Activated CD4-positive, alpha-beta T cell treated with anti-CD3 and anti-CD28 coated beads, Interleukin-2, amount 10 ng/mL, durations not matched to agents 24 days and 14 days (primary cell): ENCODE measurements around the gene METRNL. TPM values are rescaled to one million over a fixed set of nuclear protein-coding genes. Genes with fewer than 3 reads are reported as not detected.
"Not testable (repeated sequence)": the region's sequence is repeated elsewhere in the genome, so short reads cannot be mapped to it uniquely, and the experiment has no call there.

Source experiments
- DNase-seq: peaks from one replicate; pipeline ENCODE4 v3.0.0; 2022
- H3K27ac Mint-ChIP-seq: one replicate; pipeline ENCODE4 v1.8.0; 2022; ENCODE audit warnings: mild to moderate bottlenecking, mixed read lengths
- H3K27me3 Mint-ChIP-seq: one replicate; pipeline ENCODE4 v1.8.0; 2022; ENCODE audit warnings: mixed read lengths
- H3K36me3 Mint-ChIP-seq: one replicate; pipeline ENCODE4 v1.8.0; 2022; ENCODE audit warnings: low read depth, mild to moderate bottlenecking, mixed read lengths
- H3K4me1 Mint-ChIP-seq: one replicate; pipeline ENCODE4 v1.8.0; 2021; ENCODE audit warnings: mixed read lengths
- H3K4me3 Mint-ChIP-seq: one replicate; pipeline ENCODE4 v1.8.0; 2022; ENCODE audit warnings: mild to moderate bottlenecking, moderate library complexity, mixed read lengths
- H3K9me3 Mint-ChIP-seq: one replicate; pipeline ENCODE4 v1.8.0; 2021; ENCODE audit warnings: mixed read lengths
- intact Hi-C: fragments of 100-400 bp; cut with micrococcal nuclease; formaldehyde crosslinking; loops from one replicate; pipeline ENCODE4 v1.15.1; 2023
- total RNA-seq: library from RNA; stranded (reverse); gene quantifications from 2 replicates; pipeline ENCODE4 v1.2.3, GENCODE V29; 2022

METRNL gene
- total RNA-seq, 1 donor from 2014 or later: 19.6 TPM

DNA sequence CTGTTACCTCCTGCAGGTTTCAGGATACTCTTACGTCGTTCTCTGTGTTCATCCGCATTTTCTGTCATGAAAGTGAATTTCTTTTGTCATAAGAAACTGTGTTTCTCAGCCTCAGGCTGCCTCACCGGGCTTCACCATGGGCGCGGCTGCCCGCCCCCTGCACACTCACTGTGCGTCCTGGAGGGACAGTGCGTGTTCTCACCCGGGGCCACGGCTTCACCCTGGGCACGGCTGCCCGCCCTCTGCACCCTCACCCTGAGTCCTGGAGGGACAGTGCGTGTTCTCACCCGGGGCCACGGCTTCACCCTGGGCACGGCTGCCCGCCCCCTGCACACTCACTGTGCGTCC, 12.9 kb upstream of the METRNL start:
- H3K27me3 Mint-ChIP-seq, H3K9me3 Mint-ChIP-seq, H3K4me3 Mint-ChIP-seq, intact Hi-C loops, DNase-seq, H3K36me3 Mint-ChIP-seq, H3K27ac Mint-ChIP-seq: not testable (repeated sequence)
- peaks cover 19% of the 10 kb centered on the region for H3K4me1 Mint-ChIP-seq

DNA sequence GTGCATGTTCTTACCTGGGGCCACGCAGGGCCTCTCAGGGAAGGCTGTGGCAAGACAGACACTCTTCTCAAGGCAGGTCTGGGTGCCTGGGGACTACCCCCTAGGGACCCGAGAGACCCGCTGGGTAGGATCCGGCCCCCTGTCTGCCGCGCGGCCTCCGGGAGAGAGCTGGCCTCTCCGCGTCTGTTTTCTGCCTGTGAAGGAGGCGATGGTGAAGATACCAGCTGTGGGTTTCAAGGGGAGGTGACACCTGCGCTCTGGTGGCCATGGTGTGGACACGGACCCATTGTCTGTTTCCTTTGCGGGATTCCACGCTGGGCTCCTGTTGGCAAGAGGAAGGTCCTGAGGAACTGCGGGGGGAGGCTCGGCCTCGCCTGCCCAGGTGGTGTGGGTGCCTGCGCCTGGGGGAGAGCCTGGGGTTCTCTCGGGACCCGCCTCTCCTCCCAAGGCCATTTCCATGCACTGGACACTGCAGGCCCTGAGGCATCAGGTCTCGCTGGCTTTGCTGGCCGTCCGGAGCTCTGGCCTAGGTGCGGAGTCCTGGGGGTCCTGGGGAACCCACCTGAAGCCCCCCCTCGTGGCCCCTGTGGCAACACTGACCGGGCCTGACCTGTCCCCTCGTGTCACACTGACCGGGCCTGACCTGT, 12.2 kb upstream of the METRNL start:
- no peak overlapping the region for H3K4me3 Mint-ChIP-seq
- H3K4me1 Mint-ChIP-seq: peaks cover 23% of the 10 kb centered on the region
- no peaks in the 10 kb centered on the region for H3K9me3 Mint-ChIP-seq
- intact Hi-C loops: no loop called here
- no peak for DNase-seq
- no peaks in the 10 kb centered on the region for H3K36me3 Mint-ChIP-seq
- no peaks in the 10 kb centered on the region for H3K27me3 Mint-ChIP-seq
- H3K27ac Mint-ChIP-seq: no peak overlapping the region

DNA sequence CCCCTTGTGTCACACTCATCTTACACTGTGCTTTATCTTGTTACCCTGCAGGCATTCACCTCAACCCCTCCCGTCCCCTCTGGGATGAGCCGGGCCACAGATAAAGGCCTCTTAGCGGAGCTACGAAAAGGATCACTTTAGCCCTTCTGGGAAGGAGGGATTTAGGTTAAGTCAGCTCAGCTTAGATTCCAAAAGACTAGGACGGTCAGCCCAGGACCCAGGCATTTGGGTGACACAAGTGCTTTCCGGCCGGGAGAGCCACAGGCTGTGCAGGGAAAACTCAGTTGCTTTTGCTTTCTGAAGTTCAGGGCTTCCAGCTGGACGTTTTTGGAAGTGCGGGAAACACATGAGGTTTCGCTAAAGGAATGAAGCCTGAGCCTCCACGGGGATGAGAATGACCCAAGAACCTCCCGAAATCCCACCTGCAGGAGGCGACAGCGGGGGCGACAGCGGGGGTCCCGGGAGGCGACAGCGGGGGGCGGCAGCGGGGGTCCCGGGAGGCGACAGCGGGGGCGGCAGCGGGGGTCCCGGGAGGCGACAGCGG, 11.6 kb upstream of the METRNL start:
- H3K9me3 Mint-ChIP-seq: no peaks in the 10 kb centered on the region
- H3K27me3 Mint-ChIP-seq: no peaks in the 10 kb centered on the region
- DNase-seq: no peak
- H3K36me3 Mint-ChIP-seq: no peaks in the 10 kb centered on the region
- peak overlapping the region; percentile 43 for H3K4me3 Mint-ChIP-seq
- peak overlapping the region; percentile 60 for H3K27ac Mint-ChIP-seq
- intact Hi-C loops: no loop called here
- H3K4me1 Mint-ChIP-seq: peaks cover 24% of the 10 kb centered on the region

DNA sequence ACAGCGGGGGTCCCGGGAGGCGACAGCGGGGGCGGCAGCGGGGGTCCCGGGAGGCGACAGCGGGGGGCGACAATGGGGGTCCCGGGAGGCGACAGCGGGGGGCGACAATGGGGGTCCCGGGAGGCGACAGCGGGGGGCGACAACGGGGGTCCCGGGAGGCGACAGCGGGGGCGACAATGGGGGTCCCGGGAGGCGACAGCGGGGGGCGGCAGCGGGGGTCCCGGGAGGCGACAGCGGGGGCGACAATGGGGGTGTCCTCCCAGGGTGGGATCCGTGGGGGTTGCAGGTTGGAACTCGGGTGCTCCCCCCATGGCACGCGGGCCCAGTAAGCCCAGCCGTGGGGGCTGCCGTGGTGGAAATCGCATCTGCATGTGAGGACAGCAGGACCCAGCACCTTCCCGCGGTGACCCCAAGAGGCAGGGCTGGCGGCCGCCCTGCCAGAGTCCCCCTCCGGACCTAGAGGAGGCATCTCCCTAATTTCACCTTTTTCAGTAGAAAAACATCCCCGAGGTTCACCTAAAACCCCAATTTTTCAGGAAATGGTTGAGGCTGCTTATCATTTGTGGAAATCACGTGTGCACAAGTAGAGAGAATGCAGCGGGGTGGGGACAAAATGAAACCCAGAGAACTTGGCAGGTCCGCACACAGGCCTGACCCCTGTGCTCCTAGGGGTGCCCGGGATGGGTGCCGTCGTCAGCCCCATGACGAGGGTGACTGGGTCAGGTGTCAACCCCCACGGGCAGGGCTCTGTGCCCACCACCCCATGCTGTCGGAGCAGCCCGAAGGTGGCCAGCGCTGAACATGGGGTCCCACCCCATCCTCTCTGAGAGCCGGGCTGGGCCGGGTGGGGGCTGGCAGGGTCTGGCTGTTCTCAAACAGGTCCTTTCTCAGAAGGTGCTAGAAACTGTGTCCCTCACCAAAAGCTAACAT, 10.5 kb upstream of the METRNL start:
- H3K4me1 Mint-ChIP-seq: peaks cover 24% of the 10 kb centered on the region
- H3K9me3 Mint-ChIP-seq: no peaks in the 10 kb centered on the region
- no peaks in the 10 kb centered on the region for H3K36me3 Mint-ChIP-seq
- H3K27me3 Mint-ChIP-seq: no peaks in the 10 kb centered on the region
- intact Hi-C loops: no loop called here
- DNase-seq: peak; percentile 74
- H3K27ac Mint-ChIP-seq: no peak overlapping the region
- H3K4me3 Mint-ChIP-seq: peak overlapping the region; percentile 42

DNA sequence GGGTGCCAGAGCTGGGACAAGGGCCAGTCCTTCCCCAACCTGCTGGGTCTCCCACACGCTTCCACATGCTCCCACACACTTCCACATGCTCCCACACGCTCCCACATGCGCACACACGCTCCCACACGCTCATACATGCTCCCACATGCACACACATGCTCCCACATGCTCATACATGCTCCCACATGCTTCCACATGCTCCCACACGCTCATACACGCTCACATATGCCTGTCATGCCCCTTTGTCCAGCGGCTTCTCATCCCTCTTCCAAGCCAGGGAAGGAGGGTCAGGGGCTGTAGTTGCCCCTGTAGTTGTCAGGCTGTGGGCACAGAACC, 9.9 kb upstream of the METRNL start:
- no peaks in the 10 kb centered on the region for H3K27me3 Mint-ChIP-seq
- no peaks in the 10 kb centered on the region for H3K9me3 Mint-ChIP-seq
- H3K36me3 Mint-ChIP-seq: no peaks in the 10 kb centered on the region
- DNase-seq: no peak
- peak overlapping the region; percentile 45 for H3K4me3 Mint-ChIP-seq
- intact Hi-C loops: no loop called here
- H3K4me1 Mint-ChIP-seq: peaks cover 24% of the 10 kb centered on the region
- H3K27ac Mint-ChIP-seq: no peak overlapping the region

DNA sequence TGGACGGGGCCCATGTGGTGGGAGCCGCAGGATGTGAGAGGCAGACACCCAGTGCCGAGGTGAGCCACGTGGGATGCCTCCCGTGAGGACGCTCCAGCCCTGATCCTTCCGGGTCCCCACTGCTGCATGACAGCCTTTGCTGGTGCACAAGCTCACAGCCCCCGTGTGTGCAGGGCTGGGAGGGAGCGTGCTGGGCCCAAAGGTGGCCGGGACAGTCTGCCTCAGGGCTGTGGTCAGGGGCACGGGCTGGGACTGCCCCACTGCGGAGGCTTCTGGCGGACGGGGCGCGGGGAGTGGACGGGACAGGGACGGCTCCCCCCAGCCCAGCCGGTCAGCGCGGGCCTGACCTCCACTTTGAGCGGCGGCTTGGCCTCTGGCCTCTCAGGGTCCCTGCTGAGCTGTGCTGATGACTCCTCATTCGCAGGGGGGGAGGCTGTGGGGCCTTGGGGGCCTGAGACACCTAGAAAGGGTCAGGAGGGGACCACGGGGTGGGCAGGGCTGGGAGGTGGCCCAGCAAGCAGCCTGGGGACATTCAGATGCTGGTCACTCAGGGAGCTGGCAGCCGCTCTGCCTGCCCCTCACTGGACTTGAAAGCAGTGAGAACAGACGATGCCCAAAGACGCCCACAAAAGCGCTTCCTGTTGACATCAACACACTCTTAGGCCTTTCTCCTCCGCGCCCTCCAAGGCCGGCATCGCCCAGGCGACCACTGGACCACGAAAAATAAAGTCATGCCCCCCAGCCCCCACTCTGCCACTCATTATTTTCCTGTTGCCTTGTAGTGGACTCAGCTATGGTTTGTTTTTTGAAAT, 9.3 kb upstream of the METRNL start:
- Mint-ChIP-seq H3K36me3 (no peaks in the 10 kb centered on the region), H3K9me3 (no peaks in the 10 kb centered on the region), H3K4me1 (peaks cover 24% of the 10 kb centered on the region), H3K27ac (no peak overlapping the region), H3K4me3 (no peak overlapping the region), H3K27me3 (no peaks in the 10 kb centered on the region)
- no peak for DNase-seq
- intact Hi-C loops: no loop called here

DNA sequence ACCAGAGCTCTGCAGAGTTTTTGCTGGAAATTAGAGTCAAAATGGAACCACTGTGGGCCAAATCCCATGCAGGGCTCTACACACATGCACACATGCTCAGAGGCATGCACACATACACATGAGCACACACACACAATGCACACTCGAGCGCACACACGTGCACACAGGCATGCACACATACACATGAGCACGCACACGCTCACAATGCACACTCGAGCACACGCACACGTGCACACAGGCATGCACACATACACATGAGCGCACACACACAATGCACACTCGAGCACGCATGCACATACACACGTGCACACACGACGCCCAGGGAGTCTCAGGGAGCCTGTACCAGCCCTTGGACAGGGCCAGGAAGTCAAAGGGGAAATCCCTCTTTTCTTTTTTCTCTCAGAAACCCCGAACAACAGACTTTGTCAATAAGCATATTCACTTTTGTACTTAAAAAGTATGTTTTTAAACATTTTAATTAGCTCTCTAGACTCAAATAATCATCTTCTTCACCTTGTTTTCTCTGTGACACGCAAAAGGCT, 8.5 kb upstream of the METRNL start:
- H3K27ac Mint-ChIP-seq: no peak overlapping the region
- H3K27me3 Mint-ChIP-seq: no peaks in the 10 kb centered on the region
- intact Hi-C loops: no loop called here
- no peaks in the 10 kb centered on the region for H3K36me3 Mint-ChIP-seq
- no peak for DNase-seq
- H3K4me3 Mint-ChIP-seq: no peak overlapping the region
- peaks cover 24% of the 10 kb centered on the region for H3K4me1 Mint-ChIP-seq
- H3K9me3 Mint-ChIP-seq: no peaks in the 10 kb centered on the region

DNA sequence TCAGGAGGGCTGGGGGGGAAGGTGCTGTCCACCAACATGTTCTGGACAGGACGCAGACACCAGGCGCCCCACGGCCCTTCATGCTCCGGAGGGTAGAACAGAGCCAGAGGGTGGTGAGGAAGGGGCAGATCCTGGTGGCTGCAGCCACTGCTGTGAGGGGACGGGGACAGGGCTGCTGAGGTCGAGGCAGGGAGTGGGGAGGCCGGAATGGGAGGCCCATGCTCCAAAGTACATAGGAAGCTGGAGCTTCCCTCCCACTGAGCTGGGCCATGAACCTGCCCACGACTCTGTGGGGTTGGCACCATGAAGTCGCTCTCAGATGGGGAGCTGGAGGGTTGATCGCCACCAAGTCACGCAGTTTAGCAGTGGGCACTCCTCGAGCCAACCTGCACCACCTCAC, 8.0 kb upstream of the METRNL start:
- DNase-seq: no peak
- Mint-ChIP-seq H3K36me3 (no peaks in the 10 kb centered on the region), H3K27me3 (peaks cover 2% of the 10 kb centered on the region), H3K4me1 (peaks cover 24% of the 10 kb centered on the region), H3K27ac (no peak overlapping the region), H3K9me3 (no peaks in the 10 kb centered on the region), H3K4me3 (no peak overlapping the region)
- intact Hi-C loops: no loop called here

DNA sequence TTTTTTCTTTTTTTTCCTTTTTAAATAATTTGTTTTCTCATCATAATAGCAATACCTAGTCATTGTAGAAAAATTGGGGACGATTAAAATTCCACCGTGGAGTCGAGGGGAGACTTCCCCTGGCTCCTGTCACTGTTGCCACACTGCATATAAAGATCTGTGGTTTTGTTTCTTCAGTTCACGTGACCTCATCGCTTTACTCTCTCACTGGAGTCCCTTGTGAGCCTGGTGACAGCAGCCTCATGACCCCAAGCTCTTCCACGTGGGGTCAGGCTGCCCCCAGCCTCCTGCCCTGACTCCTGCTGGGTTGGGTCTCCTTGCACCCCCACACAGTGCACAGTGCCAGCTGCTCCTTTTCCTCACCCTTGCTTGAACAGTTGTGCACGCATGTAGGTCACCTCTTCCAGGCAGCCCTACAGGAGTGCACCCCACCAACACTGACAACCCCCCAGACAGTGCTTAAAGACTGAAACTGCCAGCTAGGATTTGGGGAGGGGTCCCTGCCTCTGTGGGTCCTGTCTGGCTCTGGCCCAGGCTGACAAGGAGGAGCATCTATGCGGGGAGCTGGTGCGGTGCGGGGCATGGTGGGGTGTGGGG, 7.3 kb upstream of the METRNL start:
- Mint-ChIP-seq H3K9me3 (no peaks in the 10 kb centered on the region), H3K36me3 (no peaks in the 10 kb centered on the region), H3K27me3 (peaks cover 7% of the 10 kb centered on the region), H3K4me1 (peaks cover 24% of the 10 kb centered on the region), H3K4me3 (no peak overlapping the region), H3K27ac (no peak overlapping the region)
- DNase-seq: no peak
- intact Hi-C loops: no loop called here

DNA sequence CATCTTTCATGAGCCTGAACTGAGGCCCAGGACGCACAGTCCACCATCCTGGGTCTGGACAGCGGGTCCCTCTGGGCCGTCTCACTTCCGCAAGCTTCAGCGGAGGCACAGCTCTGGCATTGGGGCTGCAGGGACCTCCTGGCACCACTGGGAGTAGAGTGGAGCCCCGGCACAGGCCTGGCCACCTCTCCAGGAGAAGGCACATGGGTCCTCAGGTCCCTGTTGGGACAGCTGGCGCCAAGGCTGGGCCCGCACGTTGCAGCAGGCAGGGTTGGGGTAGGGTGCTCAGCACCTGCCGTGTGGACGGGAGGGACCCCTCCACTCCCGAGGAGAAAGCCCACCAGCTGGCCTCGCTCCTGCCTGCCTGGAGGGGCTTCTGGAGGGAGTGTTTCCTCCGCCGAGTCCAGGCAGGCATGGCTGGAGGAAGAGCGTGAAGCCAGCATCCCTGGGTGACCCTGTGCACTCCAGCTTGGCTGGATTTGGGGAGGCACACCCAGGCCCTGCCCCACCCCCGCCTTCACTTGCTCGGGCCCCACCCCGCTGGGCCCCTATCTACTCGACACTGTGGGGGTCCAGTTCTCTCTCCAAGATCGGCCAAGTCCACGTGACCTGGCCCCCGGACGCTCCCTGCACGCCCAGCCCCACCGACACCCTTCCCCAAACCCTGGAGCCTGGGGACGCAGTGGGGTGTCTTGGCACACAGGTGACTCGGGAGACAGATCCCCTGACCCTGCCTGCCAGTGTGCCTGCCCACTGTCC, 6.6 kb upstream of the METRNL start:
- H3K27ac Mint-ChIP-seq: no peak overlapping the region
- H3K4me1 Mint-ChIP-seq: peaks cover 27% of the 10 kb centered on the region
- no peaks in the 10 kb centered on the region for H3K36me3 Mint-ChIP-seq
- no peak for DNase-seq
- H3K27me3 Mint-ChIP-seq: peaks cover 14% of the 10 kb centered on the region
- intact Hi-C loops: no loop called here
- no peaks in the 10 kb centered on the region for H3K9me3 Mint-ChIP-seq
- no peak overlapping the region for H3K4me3 Mint-ChIP-seq

DNA sequence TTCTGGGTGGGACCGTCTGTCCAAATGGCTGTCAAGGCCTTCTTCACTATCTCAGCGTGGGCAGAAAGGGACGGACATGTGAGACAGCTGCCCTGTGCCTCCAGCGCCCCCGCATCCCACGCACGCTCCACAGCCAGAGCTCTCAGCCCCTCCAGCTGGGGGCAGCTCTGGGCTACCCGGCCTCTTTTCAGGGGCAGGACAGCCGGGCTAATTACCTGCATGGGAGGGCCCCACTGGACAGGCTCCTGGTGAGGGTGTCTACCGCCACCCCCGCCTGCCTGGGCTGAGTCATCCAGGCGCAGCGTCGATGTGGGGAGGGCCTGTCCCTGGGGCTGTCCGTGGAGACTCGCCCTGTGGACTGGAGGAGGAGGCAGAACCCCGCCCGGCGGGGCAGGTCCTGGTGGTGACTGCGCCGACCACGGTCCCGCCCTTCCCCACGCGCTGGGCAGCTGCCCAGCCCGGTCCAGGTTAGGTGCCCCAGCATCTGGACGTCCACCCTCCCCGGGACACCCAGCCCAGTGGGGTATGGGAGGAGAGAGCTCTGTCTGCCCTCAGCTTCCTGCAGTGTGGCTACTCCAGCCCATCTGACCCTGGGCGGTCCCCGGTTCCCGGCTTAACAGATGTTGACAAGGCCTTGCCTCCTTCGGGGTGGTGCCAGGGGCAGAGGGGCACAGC, 5.9 kb upstream of the METRNL start:
- intact Hi-C loops: no loop called here
- H3K27ac Mint-ChIP-seq: no peak overlapping the region
- H3K4me1 Mint-ChIP-seq: peaks cover 26% of the 10 kb centered on the region
- peaks cover 19% of the 10 kb centered on the region for H3K27me3 Mint-ChIP-seq
- DNase-seq: no peak
- H3K36me3 Mint-ChIP-seq: no peaks in the 10 kb centered on the region
- no peak overlapping the region for H3K4me3 Mint-ChIP-seq
- no peaks in the 10 kb centered on the region for H3K9me3 Mint-ChIP-seq

DNA sequence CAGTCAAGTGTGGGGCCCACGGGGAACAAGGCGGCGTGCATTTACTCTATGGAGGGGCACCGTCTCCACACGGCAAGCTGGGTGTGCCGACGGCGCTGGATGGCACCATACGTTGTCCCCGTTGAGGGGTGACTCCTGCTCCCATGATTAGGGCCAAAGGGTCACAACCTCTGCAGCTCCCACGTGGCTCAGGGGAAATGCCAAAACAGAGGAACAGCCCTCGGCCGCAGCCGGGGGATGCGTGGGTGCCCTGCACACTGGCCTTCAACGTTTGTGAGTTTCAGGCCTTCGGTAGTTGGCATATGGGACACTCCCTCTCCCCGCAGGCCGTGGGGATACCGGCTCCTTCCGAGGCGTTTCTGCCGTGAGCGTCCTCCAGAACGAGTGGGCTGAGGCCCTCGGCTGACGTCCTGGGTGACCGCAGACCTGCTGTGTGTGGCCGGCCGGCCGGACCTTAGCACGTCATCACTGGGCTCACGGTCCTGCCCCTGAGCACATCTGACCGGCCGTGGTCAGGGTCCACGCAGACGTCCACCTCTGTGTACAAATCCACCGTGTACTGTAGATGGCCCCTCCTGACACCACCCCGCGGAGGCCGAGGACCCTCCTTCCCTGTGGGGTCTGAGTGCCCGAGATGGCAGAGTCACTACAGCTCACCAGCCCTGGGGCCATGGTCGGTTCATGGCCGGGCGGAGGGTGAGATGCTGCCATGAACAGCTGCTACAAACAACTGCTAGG, 4.8 kb upstream of the METRNL start:
- Mint-ChIP-seq H3K9me3 (no peaks in the 10 kb centered on the region), H3K27me3 (peaks cover 19% of the 10 kb centered on the region), H3K27ac (no peak overlapping the region), H3K4me3 (no peak overlapping the region), H3K36me3 (no peaks in the 10 kb centered on the region), H3K4me1 (peaks cover 20% of the 10 kb centered on the region)
- intact Hi-C loops: no loop called here
- no peak for DNase-seq
